ENCODE results near the gene SLC29A2. TPM values are rescaled to one million over a fixed set of nuclear protein-coding genes. Genes with fewer than 3 reads are reported as not detected.

The SLC29A2 gene
- total and polyA plus RNA-seq, 2 donors from 2014 or later: 10.4 to 17.5 TPM

GRCh38 chr11:66331542-66332370 lies 39.8 kb downstream of the SLC29A2 start:
- FAIRE-seq: no peak
- H3K4me1 ChIP-seq (ENCODE audit: control insufficient read depth in 2 of 3, insufficient read depth in 2 of 3, low read depth in 1 of 3, low read length in 3 of 3): peaks cover 1 to 22% (median 11%) of the 10 kb centered on the region in 3 donors
- intact Hi-C loops (cut with DNase I): no loop called here
- no peak overlapping the region for H3K9ac ChIP-seq (ENCODE audit: low read length in 3 of 3)
- H3K27me3 ChIP-seq (ENCODE audit: control insufficient read depth, insufficient read depth, low read length): no peaks in the 10 kb centered on the region
- TF ChIP-seq CTCF (IDR thresholded peaks at IDR 0.05; ENCODE audit: borderline replicate concordance, extremely low read depth, insufficient read depth): no peak
- no peaks in the 10 kb centered on the region for H3K36me3 ChIP-seq (ENCODE audit: control insufficient read depth in 2 of 3, insufficient read depth in 3 of 3, low read length in 3 of 3)
- DNase-seq: peak in 1 of 5 donors; percentile 56
- no peaks in the 10 kb centered on the region for H3K9me3 ChIP-seq (ENCODE audit: control insufficient read depth in 2 of 3, insufficient read depth in 1 of 3, low read length in 3 of 3)
- H3K27ac ChIP-seq (ENCODE audit: low read depth in 2 of 2, low read length in 2 of 2): no peak overlapping the region
- no peak overlapping the region for H3K4me3 ChIP-seq (ENCODE audit: low read length in 3 of 3)

- no peak for FAIRE-seq
- intact Hi-C loops (cut with DNase I): no loop called here
Measured at GRCh38 chr11:66330931-66331330, 40.6 kb downstream of the SLC29A2 start.

GRCh38 chr11:66329165-66329673 lies 42.3 kb downstream of the SLC29A2 start:
- DNase-seq (peak in 1 of 5 donors; percentile 28), FAIRE-seq (no peak)
- H3K4me1 ChIP-seq (ENCODE audit: control insufficient read depth in 2 of 3, insufficient read depth in 2 of 3, low read depth in 1 of 3, low read length in 3 of 3): peaks cover 0 to 17% (median 11%) of the 10 kb centered on the region in 3 donors
- H3K9me3 ChIP-seq (ENCODE audit: control insufficient read depth in 2 of 3, insufficient read depth in 1 of 3, low read length in 3 of 3): no peaks in the 10 kb centered on the region
- no peak overlapping the region for H3K4me3 ChIP-seq (ENCODE audit: low read length in 3 of 3)
- H3K27ac ChIP-seq (ENCODE audit: low read depth in 2 of 2, low read length in 2 of 2): no peak overlapping the region
- no peak overlapping the region for H3K9ac ChIP-seq (ENCODE audit: low read length in 3 of 3)
- no peaks in the 10 kb centered on the region for H3K27me3 ChIP-seq (ENCODE audit: control insufficient read depth, insufficient read depth, low read length)
- intact Hi-C loops (cut with DNase I): no loop called here
- H3K36me3 ChIP-seq (ENCODE audit: control insufficient read depth in 2 of 3, insufficient read depth in 3 of 3, low read length in 3 of 3): no peaks in the 10 kb centered on the region
- no peak for TF ChIP-seq CTCF (IDR thresholded peaks at IDR 0.05; ENCODE audit: borderline replicate concordance, extremely low read depth, insufficient read depth)

More at GRCh38 chr11:66330931-66331330, 40.6 kb downstream of the SLC29A2 start:
- Histone ChIP-seq H3K4me3 (ENCODE audit: low read length in 3 of 3) (no peak overlapping the region), H3K9ac (ENCODE audit: low read length in 3 of 3) (no peak overlapping the region), H3K27ac (ENCODE audit: low read depth in 2 of 2, low read length in 2 of 2) (no peak overlapping the region), H3K36me3 (ENCODE audit: control insufficient read depth in 2 of 3, insufficient read depth in 3 of 3, low read length in 3 of 3) (no peaks in the 10 kb centered on the region), H3K9me3 (ENCODE audit: control insufficient read depth in 2 of 3, insufficient read depth in 1 of 3, low read length in 3 of 3) (no peaks in the 10 kb centered on the region), H3K4me1 (ENCODE audit: control insufficient read depth in 2 of 3, insufficient read depth in 2 of 3, low read depth in 1 of 3, low read length in 3 of 3) (peaks cover 0 to 20% (median 11%) of the 10 kb centered on the region in 3 donors), H3K27me3 (ENCODE audit: control insufficient read depth, insufficient read depth, low read length) (no peaks in the 10 kb centered on the region)
- peak in 1 of 5 donors; percentile 66 for DNase-seq
- no peak for TF ChIP-seq CTCF (IDR thresholded peaks at IDR 0.05; ENCODE audit: borderline replicate concordance, extremely low read depth, insufficient read depth)

Data from kidney (tissue), 14 donors.